Measurements from ENCODE around the gene ANAPC2.

Gene ANAPC2

DNA sequence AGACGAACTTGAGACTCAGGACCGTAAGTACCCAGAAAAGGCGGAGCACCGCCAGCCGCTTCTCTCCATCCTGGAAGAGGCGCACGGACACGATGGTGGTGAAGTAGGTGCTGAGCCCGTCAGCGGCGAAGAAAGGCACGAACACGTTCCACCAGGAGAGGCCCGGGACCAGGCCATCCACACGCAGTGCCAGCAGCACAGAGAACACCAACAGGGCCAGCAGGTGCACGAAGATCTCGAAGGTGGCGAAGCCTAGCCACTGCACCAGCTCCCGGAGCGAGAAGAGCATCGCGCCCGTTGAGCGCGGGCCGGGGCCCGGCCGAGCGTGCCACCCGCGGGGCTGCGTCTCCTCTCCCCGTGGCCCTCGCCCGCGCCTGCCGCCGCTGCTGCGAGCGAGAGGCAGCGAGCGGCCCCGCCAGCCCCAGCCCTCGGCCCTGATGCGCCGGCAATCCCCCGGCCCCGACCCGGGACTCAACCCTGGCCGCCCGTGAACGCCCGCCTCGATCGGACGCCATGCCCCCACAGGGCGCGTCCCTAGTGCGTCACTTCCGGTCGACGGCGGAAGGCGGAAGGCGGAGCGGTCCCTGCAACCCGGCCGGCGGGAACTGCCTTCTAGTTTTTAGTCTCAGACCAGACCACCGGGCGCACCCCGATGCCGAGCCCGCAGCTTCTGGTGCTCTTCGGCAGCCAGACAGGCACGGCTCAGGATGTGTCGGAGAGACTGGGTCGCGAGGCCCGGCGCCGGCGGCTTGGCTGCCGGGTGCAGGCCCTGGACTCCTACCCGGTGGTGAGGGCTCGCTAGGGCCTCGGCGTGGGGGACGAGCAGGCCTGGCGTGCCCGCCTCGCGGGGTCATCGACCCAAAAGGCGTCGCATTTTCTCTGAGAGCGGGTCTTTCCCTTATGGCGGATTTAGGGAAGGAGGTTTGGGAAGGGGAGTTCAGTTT is 17.0 kb upstream of the ANAPC2 start, which contains the start of the genes NDOR1 and TMEM203:
NDOR1 (plus strand) TSS at position 575 of the 944 bp plus-strand sequence; CDS start at position 653, 78 bp downstream.
TMEM203 (minus strand) TSS at position 523 of the 944 bp plus-strand sequence; CDS start at position 289, 234 bp downstream.
- peaks cover 3% of the 10 kb centered on the region for H3K36me3 Mint-ChIP-seq
- peak within 1 kb of the TSS; percentile 93 for H3K27ac Mint-ChIP-seq
- H3K9me3 Mint-ChIP-seq (ENCODE audit: low read depth): no peaks in the 10 kb centered on the region
- no peaks in the 10 kb centered on the region for H3K27me3 Mint-ChIP-seq
- H3K4me1 Mint-ChIP-seq (ENCODE audit: low read depth): peaks cover 37% of the 10 kb centered on the region
- H3K4me3 Mint-ChIP-seq: peak within 1 kb of the TSS; percentile 95

DNA sequence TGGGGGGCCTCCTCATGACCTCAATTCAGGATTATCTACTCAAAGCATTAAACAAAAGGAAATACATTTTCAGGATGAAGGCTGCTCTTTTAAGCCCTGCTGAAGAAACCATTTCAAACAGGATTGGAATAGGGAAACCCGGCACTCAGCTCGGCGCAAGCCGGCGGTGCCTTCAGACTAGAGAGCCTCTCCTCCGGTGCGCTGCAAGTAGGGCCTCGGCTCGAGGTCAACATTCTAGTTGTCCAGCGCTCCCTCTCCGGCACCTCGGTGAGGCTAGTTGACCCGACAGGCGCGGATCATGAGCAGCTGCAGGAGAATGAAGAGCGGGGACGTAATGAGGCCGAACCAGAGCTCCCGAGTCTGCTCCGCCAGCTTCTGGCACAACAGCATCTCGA is 16.4 kb upstream of the ANAPC2 start:
- H3K36me3 Mint-ChIP-seq: peaks cover 3% of the 10 kb centered on the region

DNA sequence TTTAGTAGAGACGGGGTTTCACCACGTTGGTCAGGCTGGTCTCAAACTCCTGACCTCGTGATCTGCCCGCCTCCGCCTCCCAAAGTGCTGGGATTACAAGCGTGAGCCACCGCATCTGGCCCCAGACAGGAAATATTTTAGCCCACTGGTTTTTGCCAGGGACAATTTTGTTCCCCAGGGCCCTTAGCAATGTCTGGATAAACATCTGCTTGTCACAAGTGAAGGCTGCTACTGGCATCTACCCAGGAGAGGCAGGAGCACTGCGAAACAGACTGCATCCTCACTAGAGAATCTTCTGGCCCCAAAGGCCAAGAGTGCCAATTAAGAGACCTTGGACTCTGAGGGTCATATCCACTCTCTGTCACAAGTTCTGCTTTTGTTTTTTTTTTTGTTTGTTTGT is 14.6 kb upstream of the ANAPC2 start:
- Mint-ChIP-seq H3K27me3 (no peaks in the 10 kb centered on the region), H3K9me3 (ENCODE audit: low read depth) (no peaks in the 10 kb centered on the region), H3K4me3 (peak overlapping the region; percentile 40), H3K4me1 (ENCODE audit: low read depth) (peaks cover 39% of the 10 kb centered on the region), H3K27ac (no peak overlapping the region), H3K36me3 (peaks cover 3% of the 10 kb centered on the region)

More for the DNA sequence above, 16.4 kb upstream of the ANAPC2 start:
- no peaks in the 10 kb centered on the region for H3K27me3 Mint-ChIP-seq
- no peaks in the 10 kb centered on the region for H3K9me3 Mint-ChIP-seq (ENCODE audit: low read depth)
- peak overlapping the region; percentile 93 for H3K27ac Mint-ChIP-seq
- peaks cover 37% of the 10 kb centered on the region for H3K4me1 Mint-ChIP-seq (ENCODE audit: low read depth)
- H3K4me3 Mint-ChIP-seq: peak overlapping the region; percentile 95

DNA sequence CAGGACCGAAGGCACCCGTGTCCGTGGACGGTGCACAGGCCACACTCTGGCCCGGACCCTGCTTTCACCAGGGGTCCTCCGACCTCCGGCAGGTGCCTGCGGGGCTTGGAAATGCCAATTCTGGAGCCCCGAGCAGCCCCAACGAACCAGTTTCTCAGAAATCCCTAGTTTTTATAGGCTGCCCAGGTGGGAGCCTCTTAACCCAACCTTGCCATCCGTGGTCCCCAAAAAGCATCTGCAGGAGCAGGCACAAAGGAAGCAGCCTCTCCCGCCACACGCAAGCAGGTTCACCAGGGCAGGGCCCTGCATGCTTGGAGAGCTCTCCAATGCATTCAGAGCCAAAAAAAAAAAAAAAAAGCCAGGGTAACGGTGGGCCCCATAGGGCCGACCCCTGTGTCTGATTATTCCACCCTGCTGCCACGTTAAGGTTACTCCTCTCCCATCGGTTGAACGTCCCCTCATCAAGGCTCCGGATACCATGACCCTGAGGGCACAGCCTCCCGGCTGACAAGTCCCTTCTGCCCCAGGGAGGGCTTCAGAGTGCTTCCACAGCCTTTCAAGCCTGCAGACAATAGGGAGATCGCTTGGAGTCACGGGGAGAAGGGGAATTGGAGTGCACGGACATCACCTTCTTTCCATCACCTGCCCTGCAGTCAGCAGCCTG is 13.0 kb upstream of the ANAPC2 start:
- Mint-ChIP-seq H3K9me3 (ENCODE audit: low read depth) (no peaks in the 10 kb centered on the region), H3K27me3 (no peaks in the 10 kb centered on the region), H3K36me3 (no peaks in the 10 kb centered on the region), H3K27ac (peak overlapping the region; percentile 58), H3K4me3 (peak overlapping the region; percentile 83), H3K4me1 (ENCODE audit: low read depth) (peaks cover 26% of the 10 kb centered on the region)

DNA sequence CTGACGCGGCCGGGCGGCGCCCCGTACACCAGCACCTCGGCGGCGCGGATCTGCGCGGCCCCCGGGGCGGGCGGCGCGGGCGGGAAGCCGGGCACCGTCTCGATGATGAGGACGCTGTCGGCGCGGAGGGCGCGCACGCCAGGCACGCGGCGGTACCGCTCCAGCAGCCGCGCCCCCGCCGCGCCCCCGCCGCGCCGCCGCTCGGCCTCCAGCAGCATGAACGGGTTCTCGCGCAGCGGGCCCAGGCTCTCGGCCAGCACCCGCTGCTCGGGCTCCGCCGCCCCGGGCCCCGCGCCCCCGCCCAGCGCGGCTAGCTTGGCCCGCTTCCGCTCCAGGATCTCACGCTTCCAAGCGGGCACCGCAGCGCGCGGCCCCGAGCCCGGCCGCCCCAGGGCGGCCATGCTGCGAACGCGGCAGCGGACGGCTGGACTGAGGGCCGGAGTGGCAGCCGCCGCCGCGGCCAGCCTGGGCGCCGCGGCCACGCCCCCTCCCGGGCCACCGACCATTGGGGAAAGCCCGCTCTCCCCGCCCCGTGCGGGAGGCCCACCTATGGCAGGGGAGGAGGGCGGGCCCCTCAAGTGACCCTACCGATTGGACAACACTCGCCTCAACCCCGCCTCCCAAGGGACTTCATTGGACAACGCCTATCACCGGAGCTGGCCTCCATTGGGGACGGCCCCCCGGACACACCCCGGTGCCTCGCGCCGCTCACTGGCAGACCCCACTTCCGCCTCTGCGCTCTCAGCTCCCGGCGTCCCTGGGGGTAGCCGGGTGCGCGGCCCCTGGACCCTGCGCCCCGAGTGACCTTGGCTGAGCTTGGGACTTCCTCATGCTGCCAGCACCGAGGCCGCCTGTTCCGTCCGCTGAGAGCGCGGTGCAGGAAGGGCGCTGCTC is 12.2 kb upstream of the ANAPC2 start, which contains the start of gene TPRN:
TPRN (minus strand) TSS at position 431 of the 894 bp plus-strand sequence; CDS start at position 401, 30 bp downstream.
- no peaks in the 10 kb centered on the region for H3K9me3 Mint-ChIP-seq (ENCODE audit: low read depth)
- H3K36me3 Mint-ChIP-seq: no peaks in the 10 kb centered on the region
- H3K27me3 Mint-ChIP-seq: no peaks in the 10 kb centered on the region
- peak within 1 kb of the TSS; percentile 83 for H3K4me3 Mint-ChIP-seq
- peaks cover 24% of the 10 kb centered on the region for H3K4me1 Mint-ChIP-seq (ENCODE audit: low read depth)
- peak within 1 kb of the TSS; percentile 58 for H3K27ac Mint-ChIP-seq

DNA sequence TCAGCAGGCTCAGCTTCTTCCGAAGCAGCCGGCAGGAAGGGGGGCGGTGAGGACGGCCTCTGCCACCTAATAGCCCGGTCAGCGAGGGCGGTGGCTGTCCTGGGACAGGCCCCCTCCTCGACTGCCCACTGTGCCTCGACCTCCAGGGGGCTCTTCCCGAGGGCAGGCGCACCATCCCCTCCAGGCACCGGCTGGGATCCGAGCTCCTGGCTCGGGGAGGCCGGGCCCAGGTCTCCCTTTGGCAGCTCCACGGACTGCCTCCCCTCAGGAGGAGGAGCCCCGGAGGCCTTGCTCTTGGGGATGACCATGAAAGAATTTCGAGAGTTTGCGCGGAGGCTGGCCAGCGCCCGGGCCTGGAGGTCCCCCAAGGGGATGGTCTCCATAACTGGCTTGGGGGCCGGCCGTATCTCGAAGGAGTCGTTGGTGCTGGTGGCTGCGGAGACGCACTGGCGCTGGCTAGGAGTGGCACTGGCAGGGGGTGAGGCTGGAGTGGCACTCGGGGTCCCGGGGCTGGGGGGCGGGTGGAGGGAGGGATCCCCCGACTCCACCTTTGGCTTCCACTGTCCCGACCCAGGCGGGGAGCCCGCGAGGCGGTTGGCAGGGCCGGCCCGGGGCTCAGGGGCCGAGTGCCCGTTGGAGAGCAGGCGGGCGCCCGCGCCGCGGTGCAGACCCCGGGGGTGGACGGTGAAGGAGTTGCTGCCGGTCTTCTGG is 11.2 kb upstream of the ANAPC2 start:
- Mint-ChIP-seq H3K27me3 (no peaks in the 10 kb centered on the region), H3K9me3 (ENCODE audit: low read depth) (no peaks in the 10 kb centered on the region), H3K4me3 (peak overlapping the region; percentile 81), H3K27ac (no peak overlapping the region), H3K36me3 (no peaks in the 10 kb centered on the region), H3K4me1 (ENCODE audit: low read depth) (peaks cover 23% of the 10 kb centered on the region)

DNA sequence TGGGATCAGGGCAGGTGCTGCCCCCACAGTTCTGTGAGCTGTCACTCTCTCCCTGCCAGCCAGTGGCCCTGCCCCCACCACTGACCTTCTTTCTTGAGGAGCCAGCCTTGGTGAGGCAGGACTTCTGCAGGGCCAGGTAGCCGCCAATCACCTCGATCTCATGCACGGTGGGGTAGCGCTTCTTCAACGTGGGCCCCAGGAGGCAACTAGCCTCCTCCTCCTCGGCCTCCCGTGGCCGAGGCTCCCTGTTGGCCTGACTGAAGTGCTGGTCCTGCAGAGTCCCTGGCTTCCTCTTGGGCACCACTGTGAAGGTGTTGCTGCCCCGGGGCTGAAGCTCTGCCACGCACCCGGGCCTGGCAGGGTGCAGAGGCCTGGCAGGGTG is 10.5 kb upstream of the ANAPC2 start:
- H3K4me3 Mint-ChIP-seq: no peak overlapping the region

DNA sequence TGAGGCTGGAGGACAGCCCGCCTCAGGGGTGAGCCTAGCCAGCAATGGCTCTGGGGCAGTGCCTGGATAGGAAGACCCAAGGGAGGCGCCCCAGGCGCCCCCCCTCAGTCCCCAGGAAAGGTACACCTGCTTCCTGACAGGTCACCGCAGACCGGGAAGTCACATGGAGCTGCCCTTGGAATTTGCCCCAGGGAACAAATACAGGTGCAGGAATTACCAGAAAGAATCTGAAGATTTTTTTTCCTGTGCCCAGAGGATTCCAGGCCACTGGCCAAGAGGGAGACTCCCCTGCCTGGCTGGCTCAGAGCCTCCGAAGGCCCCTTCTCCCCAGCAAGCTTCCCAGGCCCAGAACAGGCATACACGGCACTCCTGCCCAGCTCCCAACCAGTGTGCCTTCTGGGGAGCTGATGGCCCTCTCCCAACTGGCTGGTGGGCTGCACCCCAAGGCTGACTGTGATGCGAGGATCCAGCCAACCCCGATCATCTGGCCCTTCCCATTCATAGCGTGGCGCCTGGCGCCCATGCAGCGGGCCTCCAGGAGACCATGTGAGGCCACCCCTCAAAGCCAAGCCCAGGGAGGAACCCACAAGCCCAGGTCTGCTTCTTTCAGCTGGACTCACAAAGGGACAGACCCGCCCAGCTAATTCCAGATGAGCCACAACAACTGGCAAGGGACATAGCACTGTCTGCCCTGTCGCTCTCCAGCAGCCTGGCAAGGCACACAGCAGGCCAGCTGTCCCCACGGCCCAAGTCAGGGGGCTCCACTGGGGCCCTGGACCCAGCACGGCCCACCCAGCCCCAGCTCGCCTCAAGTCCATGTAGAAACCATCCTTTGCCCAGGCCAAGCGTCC is 9.9 kb upstream of the ANAPC2 start:
- H3K4me1 Mint-ChIP-seq (ENCODE audit: low read depth): peaks cover 13% of the 10 kb centered on the region
- no peak overlapping the region for H3K27ac Mint-ChIP-seq
- H3K27me3 Mint-ChIP-seq: no peaks in the 10 kb centered on the region
- H3K9me3 Mint-ChIP-seq (ENCODE audit: low read depth): no peaks in the 10 kb centered on the region
- no peaks in the 10 kb centered on the region for H3K36me3 Mint-ChIP-seq
- no peak overlapping the region for H3K4me3 Mint-ChIP-seq

More for the DNA sequence above, 10.5 kb upstream of the ANAPC2 start:
- H3K4me1 Mint-ChIP-seq (ENCODE audit: low read depth): peaks cover 16% of the 10 kb centered on the region
- no peaks in the 10 kb centered on the region for H3K27me3 Mint-ChIP-seq
- no peaks in the 10 kb centered on the region for H3K36me3 Mint-ChIP-seq
- no peaks in the 10 kb centered on the region for H3K9me3 Mint-ChIP-seq (ENCODE audit: low read depth)
- no peak overlapping the region for H3K27ac Mint-ChIP-seq

DNA sequence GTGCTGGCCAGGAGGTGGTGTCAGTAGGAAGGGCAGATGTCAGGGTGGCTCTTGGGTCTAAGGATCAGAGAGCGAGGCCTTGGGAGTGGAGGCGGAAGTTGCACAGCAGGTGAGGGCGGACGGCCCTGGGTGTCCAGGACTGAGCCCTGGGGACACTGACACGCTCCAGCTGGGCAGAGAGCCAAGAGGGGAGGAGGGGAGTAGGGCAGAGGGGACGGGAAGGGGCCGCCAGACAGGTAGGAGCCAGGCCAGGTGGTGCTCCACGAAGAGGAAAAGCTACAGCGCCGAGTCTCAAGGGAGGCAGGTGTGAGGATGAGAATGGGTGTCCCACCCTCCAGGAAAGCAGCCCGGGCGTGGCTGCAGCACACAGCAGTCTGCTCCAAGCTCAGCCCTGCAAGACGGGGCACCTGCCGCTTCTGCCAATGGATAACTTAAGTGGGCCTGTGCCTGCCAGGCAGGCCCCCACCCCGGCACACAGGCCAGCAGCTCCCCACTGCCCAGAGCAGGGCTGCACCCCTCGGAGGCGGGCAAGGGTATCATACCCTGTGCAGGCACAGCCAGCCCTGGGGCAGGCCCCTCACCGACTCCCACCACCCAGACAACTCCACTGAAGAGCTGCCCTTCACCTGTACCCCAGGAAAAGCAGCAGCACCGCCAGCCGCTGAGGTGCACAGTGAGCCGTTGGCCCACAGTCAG is 7.3 kb upstream of the ANAPC2 start:
- peaks cover 5% of the 10 kb centered on the region for H3K4me1 Mint-ChIP-seq (ENCODE audit: low read depth)
- H3K27me3 Mint-ChIP-seq: no peaks in the 10 kb centered on the region

DNA sequence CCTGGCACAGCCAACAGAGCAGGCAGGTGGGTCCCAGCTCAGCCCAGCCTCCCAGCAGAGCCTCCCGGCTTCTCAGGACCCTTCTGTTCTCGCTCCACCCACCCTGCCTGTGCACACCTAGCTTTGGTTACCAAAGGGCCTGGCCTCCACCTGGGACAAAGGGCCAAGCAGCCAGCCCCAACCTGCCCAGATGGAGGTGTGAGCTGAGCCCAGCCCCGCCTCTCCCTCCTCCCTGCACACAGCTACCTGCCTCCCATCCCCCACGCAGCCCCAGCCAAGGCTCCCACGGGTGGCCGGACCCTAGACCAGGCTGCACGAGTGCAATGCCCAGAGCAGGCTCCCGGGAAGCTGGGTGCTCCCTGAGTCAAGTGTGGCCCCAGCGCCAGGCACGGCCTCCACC is 6.5 kb upstream of the ANAPC2 start:
- Mint-ChIP-seq H3K4me1 (ENCODE audit: low read depth) (peaks cover 6% of the 10 kb centered on the region), H3K9me3 (ENCODE audit: low read depth) (no peaks in the 10 kb centered on the region), H3K27ac (no peak overlapping the region), H3K4me3 (no peak overlapping the region), H3K36me3 (no peaks in the 10 kb centered on the region), H3K27me3 (no peaks in the 10 kb centered on the region)

More for the DNA sequence above, 7.3 kb upstream of the ANAPC2 start:
- H3K36me3 Mint-ChIP-seq: no peaks in the 10 kb centered on the region
- H3K4me3 Mint-ChIP-seq: no peak overlapping the region
- H3K9me3 Mint-ChIP-seq (ENCODE audit: low read depth): no peaks in the 10 kb centered on the region
- H3K27ac Mint-ChIP-seq: no peak overlapping the region

DNA sequence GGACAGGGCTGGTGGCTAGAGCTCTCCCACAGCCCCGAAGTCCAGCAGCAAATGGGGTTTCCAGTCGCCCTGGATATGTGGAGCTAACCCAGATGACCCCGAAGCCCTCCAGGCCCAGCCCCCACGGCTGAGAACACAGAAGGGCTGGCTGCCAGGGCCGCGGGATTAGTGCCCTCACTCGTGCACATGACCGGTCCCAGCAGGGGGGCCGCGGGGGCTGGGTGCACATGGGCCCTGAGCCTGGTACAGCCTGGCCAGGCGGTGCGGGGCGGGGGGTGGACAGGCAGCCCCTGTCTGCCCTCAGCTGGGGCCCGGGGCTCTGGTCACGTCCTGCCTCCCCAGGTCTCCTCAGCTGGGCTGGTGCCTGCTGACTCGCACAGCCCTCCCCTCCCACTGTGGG is 6.0 kb upstream of the ANAPC2 start:
- Mint-ChIP-seq H3K36me3 (no peaks in the 10 kb centered on the region), H3K9me3 (ENCODE audit: low read depth) (no peaks in the 10 kb centered on the region), H3K4me1 (ENCODE audit: low read depth) (peaks cover 6% of the 10 kb centered on the region), H3K27ac (no peak overlapping the region), H3K4me3 (no peak overlapping the region), H3K27me3 (no peaks in the 10 kb centered on the region)

DNA sequence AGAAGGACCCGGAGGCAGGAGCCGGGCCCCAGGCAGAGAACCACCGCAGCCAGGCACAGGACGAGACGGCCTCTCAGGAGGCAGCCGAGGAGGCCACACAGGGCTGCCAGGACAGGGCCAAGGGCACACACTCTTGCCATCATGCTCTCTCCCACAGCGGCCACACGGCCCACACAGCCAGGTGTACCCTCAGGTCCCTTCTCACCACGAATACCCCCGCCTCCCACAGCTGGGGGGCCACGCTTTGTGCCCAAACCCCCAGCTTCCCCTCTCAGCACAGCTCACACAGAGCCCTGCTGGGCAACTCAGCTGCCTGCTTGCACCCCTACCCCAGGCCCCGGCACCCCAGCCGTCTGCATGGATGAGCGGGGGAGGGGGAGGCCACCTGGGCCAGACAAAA is 5.4 kb upstream of the ANAPC2 start:
- H3K36me3 Mint-ChIP-seq: no peaks in the 10 kb centered on the region
- no peaks in the 10 kb centered on the region for H3K27me3 Mint-ChIP-seq
- no peaks in the 10 kb centered on the region for H3K9me3 Mint-ChIP-seq (ENCODE audit: low read depth)
- no peak overlapping the region for H3K4me3 Mint-ChIP-seq
- peaks cover 9% of the 10 kb centered on the region for H3K4me1 Mint-ChIP-seq (ENCODE audit: low read depth)
- H3K27ac Mint-ChIP-seq: no peak overlapping the region

DNA sequence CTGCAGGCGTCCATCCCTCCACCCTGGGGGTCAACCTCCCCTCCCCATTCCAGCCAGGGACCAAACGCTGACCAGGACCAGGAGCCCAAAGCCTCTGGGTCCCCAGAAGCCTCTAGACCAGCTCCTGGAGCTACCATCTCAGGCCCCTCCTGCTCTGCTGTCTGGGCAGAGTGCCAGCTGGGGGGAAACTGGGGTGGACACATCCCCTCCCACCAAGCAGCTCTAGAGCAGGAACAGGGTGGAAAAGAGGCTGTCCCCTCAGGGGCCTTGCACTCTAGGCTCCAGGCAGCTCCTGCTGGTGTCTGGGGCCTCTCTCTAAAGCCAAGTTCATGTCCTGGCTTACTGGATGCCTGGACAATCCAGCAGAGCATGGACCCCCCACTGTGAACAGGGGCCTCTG is 4.5 kb upstream of the ANAPC2 start:
- Mint-ChIP-seq H3K4me1 (ENCODE audit: low read depth) (peaks cover 11% of the 10 kb centered on the region), H3K9me3 (ENCODE audit: low read depth) (no peaks in the 10 kb centered on the region), H3K27ac (no peak overlapping the region), H3K4me3 (no peak overlapping the region), H3K27me3 (no peaks in the 10 kb centered on the region), H3K36me3 (no peaks in the 10 kb centered on the region)

Data from activated naive CD8-positive, alpha-beta T cell (primary cell).